AG10803 (cell line): Measurements from ENCODE around the gene WDR93.
A peak's percentile ranks its signal among the peaks of the same experiment; 100 is the strongest.

ENCODE experiments used
- DNase-seq: peaks from one replicate; pipeline ENCODE4 v3.0.0; 2010; ENCODE audit warnings: low read depth
- H3K4me3 ChIP-seq: 2 replicates; pipeline ENCODE4 v1.5.1; 2011; ENCODE audit warnings: mild to moderate bottlenecking, low read length, control low read depth
- CTCF ChIP-seq: conservative IDR thresholded peaks from 2 replicates; pipeline ENCODE4 v1.5.1; 2011; ENCODE audit warnings: mild to moderate bottlenecking, low read length, control low read depth, inconsistent platforms

The WDR93 gene

DNA sequence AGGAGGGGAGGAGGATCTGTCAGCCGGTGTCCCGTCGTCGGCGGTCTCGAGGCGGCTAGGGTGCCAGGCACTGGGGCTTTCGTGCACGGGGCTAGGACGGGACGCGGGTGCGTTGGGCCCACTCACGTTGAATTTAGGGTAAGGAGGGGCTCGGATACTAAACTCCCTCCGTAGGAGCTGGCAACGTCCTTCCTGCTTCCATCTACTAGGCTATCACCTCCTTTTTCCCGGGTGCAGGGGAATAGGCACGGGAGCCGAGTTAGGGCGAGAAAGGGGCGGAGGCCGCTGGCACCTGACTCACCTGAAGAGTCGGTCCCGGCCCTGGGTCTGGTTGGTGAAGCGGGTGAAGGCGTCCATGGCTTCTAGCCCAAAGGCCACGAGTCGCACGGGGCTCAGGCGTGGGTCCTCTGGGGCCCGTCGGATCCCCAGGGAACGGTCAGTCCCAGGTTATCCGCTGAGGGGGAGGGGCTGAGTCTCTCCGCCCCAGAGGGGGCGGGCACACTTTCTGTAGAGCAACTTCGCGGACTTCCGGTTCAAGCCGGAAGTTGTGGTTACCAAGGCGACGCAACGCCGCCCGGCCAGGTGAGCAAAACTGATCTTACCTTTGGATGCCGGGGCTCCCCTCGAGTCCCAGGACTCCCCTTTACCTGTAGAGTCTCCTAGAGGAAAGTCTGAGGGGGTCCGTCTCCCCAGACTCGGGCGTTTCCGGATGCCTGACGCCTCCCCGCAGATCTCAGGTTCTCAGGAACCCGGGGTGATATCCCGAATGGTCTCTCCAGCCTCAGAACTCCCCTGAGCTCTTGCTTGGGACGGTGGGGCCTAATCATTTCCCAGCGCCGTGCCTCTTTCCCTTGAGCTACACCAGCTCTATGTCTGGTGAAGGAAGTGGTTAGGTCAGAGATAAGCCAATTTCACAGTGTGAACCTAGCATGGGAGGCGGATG is at the start of gene WDR93, which contains the start of gene PEX11A:
WDR93 (plus strand) TSS at position 536 of the 943 bp plus-strand sequence. CDS start 10,936 bp downstream, outside the sequence.
PEX11A (minus strand) TSS at position 479 of the 943 bp plus-strand sequence; CDS start at position 357, 122 bp downstream.
- DNase-seq: peak; percentile 56
- TF ChIP-seq CTCF: no peak
- H3K4me3 ChIP-seq: peak within 1 kb of the TSS; percentile 95

GRCh38 chr15:89641053-89641452 is 49.6 kb upstream of the WDR93 start:
- no peak for DNase-seq
- no peak for TF ChIP-seq CTCF
- H3K4me3 ChIP-seq: no peak overlapping the region

DNA sequence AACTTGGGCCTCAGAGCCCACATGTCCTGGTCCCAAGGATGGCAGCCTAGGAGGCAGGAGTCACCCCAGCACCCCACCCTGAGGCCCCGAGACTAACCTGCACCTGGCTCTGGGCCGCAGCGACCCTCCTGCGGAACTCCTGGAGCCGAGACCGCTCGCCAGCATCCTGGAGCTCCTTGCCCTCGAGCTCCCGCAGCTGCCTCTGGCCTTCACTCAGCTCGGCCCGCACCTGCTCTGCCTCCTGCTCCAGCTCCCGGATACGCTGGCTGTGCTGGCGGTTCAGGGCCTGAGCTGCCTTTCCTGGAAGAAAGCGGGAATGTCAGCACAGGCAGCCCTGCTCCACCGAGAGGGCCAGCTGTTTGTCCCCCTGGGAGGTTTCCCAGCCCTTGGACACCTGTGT is 48.5 kb upstream of the WDR93 start:
- TF ChIP-seq CTCF: no peak
- DNase-seq: no peak
- H3K4me3 ChIP-seq: no peak overlapping the region

DNA sequence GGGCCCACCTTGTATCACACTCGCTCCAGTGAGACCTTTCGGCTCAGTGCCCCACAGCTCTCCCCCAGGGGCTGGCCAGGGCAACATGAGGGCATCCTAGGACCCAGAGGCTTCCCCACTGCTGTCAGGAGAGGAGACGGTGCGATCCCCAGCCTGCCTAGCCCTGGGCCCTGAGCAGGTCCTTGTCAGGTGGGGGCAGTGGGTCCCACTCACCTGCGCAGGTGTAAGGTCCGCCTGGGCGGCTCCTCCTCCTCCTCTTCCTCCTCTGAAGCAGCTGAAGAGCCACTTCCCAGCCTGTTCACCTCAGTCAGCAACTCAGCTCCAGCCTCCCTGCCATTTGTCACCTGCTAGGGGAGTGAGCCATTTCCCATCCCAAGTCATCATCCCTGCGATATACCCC is 44.9 kb upstream of the WDR93 start:
- no peak for TF ChIP-seq CTCF

DNA sequence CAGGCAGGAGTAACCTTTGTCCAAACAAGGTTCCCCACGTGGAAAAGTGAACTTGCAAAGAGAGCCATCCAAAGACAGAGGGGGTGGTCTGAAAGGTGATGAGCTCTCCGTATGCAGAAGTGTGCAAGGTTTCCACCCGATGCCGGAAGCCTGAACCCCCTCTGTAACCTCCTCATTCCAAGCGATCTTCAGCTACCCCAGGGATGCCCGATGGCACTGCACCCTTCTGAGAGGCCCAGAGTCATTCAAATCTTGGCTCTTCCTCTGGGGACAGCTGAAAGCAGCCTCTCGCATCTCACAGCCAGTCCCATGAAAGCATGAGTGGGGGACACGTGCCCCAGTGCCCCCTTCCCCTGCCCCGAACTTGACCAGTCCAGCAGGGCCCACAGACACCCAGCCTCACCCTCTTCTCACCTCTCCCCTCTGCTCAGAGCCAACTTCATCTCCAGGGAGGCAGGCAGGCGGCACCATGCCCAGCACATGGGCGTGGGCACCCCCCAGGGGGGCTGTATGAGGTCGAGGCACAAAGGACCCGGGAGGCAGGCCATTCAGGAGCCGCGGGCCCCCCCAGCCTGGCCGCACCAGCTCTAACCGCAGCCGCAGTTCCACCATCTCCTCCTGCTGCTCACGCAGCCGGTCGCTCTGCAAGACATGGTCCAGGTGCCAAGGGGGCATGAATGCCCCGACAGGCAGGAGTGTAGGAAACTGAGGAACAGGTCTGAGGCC is 44.0 kb upstream of the WDR93 start:
- TF ChIP-seq CTCF: no peak
- DNase-seq: no peak
- no peak overlapping the region for H3K4me3 ChIP-seq

More for the DNA sequence above, 44.9 kb upstream of the WDR93 start:
- H3K4me3 ChIP-seq: no peak overlapping the region
- DNase-seq: no peak

GRCh38 chr15:89647191-89647851 is 43.3 kb upstream of the WDR93 start:
- no peak overlapping the region for H3K4me3 ChIP-seq
- peak; percentile 88 for TF ChIP-seq CTCF
- DNase-seq: peak; percentile 52
